Measurements from ENCODE around the gene TSTD2. TPM values are rescaled to one million over a fixed set of nuclear protein-coding genes. Genes with fewer than 3 reads are reported as not detected.

The TSTD2 gene
- total RNA-seq, 1 experiment from 2014 or later, result 16.8 TPM

GRCh38 chr9:97560851-97561250, 72.3 kb downstream of the TSTD2 start (continued):
- TF ChIP-seq FOXP4 (CRISPR knock-in tag; IDR thresholded peaks at IDR 0.05) (no peak), ATF1 (CRISPR knock-in tag; IDR thresholded peaks at IDR 0.05) (no peak), ZNF121 (CRISPR knock-in tag; IDR thresholded peaks at IDR 0.05) (no peak)

- Mint-ChIP-seq H3K36me3 (no peaks in the 10 kb centered on the region), H3K4me1 (peaks cover 37% of the 10 kb centered on the region), H3K27ac (no peak overlapping the region), H3K4me3 (no peak overlapping the region), H3K27me3 (ENCODE audit: low read depth) (no peaks in the 10 kb centered on the region), H3K9me3 (no peaks in the 10 kb centered on the region)
- ATAC-seq (no peak), DNase-seq (ENCODE audit: low spot score) (no peak)
- ChIA-PET CTCF (interaction anchor here (0.9 to 2.6 kb wide), 2 partner anchors 39 to 73 kb away, joined by 3 to 11 read pairs; partner anchors contain the start of genes NCBP1 and TSTD2), POLR2A (no interaction called here)
- TF ChIP-seq ZBTB21 (CRISPR knock-in tag; IDR thresholded peaks at IDR 0.05; ENCODE audit: borderline replicate concordance) (no peak), USF2 (CRISPR knock-in tag; IDR thresholded peaks at IDR 0.05) (no peak), ELF4 (CRISPR knock-in tag; IDR thresholded peaks at IDR 0.05; ENCODE audit: low read depth) (no peak), PRRX2 (CRISPR knock-in tag; IDR thresholded peaks at IDR 0.05) (no peak), RORB (CRISPR knock-in tag; IDR thresholded peaks at IDR 0.05) (no peak), MAX (CRISPR knock-in tag; IDR thresholded peaks at IDR 0.05) (no peak), ZNF317 (CRISPR knock-in tag; IDR thresholded peaks at IDR 0.05; ENCODE audit: borderline replicate concordance, low read depth) (no peak)
These were observed 73.0 kb downstream of the TSTD2 start for GRCh38 chr9:97560154-97560553.

GRCh38 chr9:97559111-97559514, 74.1 kb downstream of the TSTD2 start:
- ATAC-seq (no peak), DNase-seq (ENCODE audit: low spot score) (no peak)
- Mint-ChIP-seq H3K4me1 (peaks cover 27% of the 10 kb centered on the region), H3K27ac (no peak overlapping the region), H3K4me3 (no peak overlapping the region), H3K36me3 (no peaks in the 10 kb centered on the region), H3K27me3 (ENCODE audit: low read depth) (no peaks in the 10 kb centered on the region), H3K9me3 (no peaks in the 10 kb centered on the region)
- ChIA-PET POLR2A (no interaction called here), CTCF (interaction anchor here (1.7 kb wide), 1 partner anchor 40 kb away, joined by 7 read pairs; no protein-coding TSS in a partner anchor)
- TF ChIP-seq ZNF138 (CRISPR knock-in tag; conservative IDR thresholded peaks at IDR 0.05) (no peak), PRRX2 (CRISPR knock-in tag; IDR thresholded peaks at IDR 0.05) (no peak), ZNF396 (CRISPR knock-in tag; IDR thresholded peaks at IDR 0.05; ENCODE audit: borderline replicate concordance) (no peak), E2F4 (CRISPR knock-in tag; IDR thresholded peaks at IDR 0.05; ENCODE audit: borderline replicate concordance, low read depth) (no peak), ZSCAN18 (CRISPR knock-in tag; IDR thresholded peaks at IDR 0.05) (no peak), E2F1 (CRISPR knock-in tag; IDR thresholded peaks at IDR 0.05) (no peak), ZNF219 (CRISPR knock-in tag; IDR thresholded peaks at IDR 0.05; ENCODE audit: borderline replicate concordance) (no peak), ZBTB21 (CRISPR knock-in tag; IDR thresholded peaks at IDR 0.05; ENCODE audit: borderline replicate concordance) (no peak), ZNF425 (CRISPR knock-in tag; conservative IDR thresholded peaks at IDR 0.05) (no peak), ZNF423 (CRISPR knock-in tag; IDR thresholded peaks at IDR 0.05) (no peak), TEAD4 (CRISPR knock-in tag; IDR thresholded peaks at IDR 0.05) (no peak)
